GM13976 (cell line): Measurements from ENCODE around the gene PDX1.

Source experiments
- DNase-seq: peaks from one replicate; pipeline ENCODE4 v3.0.0; 2012; ENCODE audit warnings: low spot score
- CTCF ChIP-seq: IDR thresholded peaks from 2 replicates; pipeline ENCODE4 v1.5.1; 2012; ENCODE audit warnings: borderline replicate concordance, mild to moderate bottlenecking; ENCODE audit not compliant: insufficient read depth; ENCODE audit errors: extremely low read depth, missing control alignments, control extremely low read depth
- in situ Hi-C: fragments of 300-500 bp; cut with MboI; formaldehyde crosslinking; loops from one replicate; pipeline ENCODE4 v1.12.0; 2022; ENCODE audit warnings: low sequenced_read_pairs, mixed read lengths, inconsistent platforms; ENCODE audit not compliant: unreplicated experiment

PDX1 gene

GRCh38 chr13:27973291-27973690 lies 53.5 kb downstream of the PDX1 start:
- no peak for DNase-seq
- no peak for TF ChIP-seq CTCF
- in situ Hi-C loops, result loop anchor here (10.0 to 25.0 kb wide), 2 partner anchors 598 to 1011 kb away; no protein-coding TSS in a partner anchor

DNA sequence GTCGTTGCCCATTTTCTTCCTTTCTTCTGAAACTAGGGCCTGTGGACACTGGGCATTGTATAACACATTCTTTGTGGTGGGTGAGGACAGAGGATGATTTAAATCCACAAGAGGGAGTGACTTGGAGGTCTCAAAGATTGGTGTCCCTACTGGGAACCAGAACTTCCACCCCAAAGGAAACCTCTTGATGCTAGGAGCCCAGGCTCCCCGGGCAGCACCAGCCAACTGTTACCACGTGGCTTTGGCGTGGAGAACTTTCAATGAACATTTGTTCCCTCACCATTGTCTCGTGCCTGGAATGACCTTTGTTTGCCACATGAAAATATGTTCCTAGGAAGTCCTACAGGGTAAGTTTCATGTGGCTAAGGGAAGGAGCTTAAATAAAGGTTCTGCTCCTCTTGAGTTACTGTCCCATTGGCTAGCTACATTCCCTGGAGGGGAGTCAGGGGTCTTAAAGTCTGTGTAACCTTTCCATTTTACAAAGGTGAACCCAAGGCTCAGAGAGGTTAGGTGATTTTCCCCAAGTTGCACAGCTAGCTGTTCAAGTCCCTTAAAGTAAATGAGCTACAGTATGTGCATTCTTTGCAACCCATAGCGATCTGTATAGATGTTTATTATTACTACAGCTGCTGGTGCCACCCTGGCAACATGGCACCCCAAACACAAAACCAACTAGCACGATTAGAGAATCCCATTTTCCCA lies 54.3 kb downstream of the PDX1 start:
- in situ Hi-C loops, result loop anchor here (10.0 to 25.0 kb wide), 2 partner anchors 599 to 1012 kb away; no protein-coding TSS in a partner anchor
- no peak for DNase-seq
- no peak for TF ChIP-seq CTCF
